ENCODE data around the gene EDIL3. TPM values are rescaled to one million over a fixed set of nuclear protein-coding genes. Genes with fewer than 3 reads are reported as not detected.

The EDIL3 gene
- total and polyA plus RNA-seq, 2 experiments from 2014 or later = 18.2 to 42.4 TPM

- DNase-seq (ENCODE audit: low spot score) = no peak
- Histone ChIP-seq H3K27me3 (no peaks in the 10 kb centered on the region), H3K9me2 (replicated peaks; ENCODE audit: insufficient read depth) (no peaks in the 10 kb centered on the region), H4K20me1 (ENCODE audit: insufficient read depth, poor library complexity, severe bottlenecking) (no peaks in the 10 kb centered on the region), H3K36me3 (replicated peaks; ENCODE audit: insufficient read depth, low read depth) (no peaks in the 10 kb centered on the region), H3K4me3 (no peak overlapping the region), H3K4me2 (no peak overlapping the region), H3K79me2 (no peaks in the 10 kb centered on the region), H3K9me3 (ENCODE audit: low read depth) (no peaks in the 10 kb centered on the region), H3K4me1 (ENCODE audit: insufficient read depth) (peaks cover 5% of the 10 kb centered on the region), H3K27ac (no peak overlapping the region), H2AFZ (no peak overlapping the region)
- 85% methylated on average over 1 of the region's 1 CpG for WGBS (ENCODE audit: low lambda C conversion rate, missing lambda C conversion rate)
- TF ChIP-seq EZH2phosphoT487 (IDR thresholded peaks at IDR 0.05; ENCODE audit: low read depth, severe bottlenecking, unreplicated experiment) = no peak
- TF ChIP-seq CTCF (IDR thresholded peaks at IDR 0.05; ENCODE audit: poor library complexity) = no peak
- no peak for TF ChIP-seq EZH2 (IDR thresholded peaks at IDR 0.05; ENCODE audit: borderline replicate concordance)
These were observed 78.1 kb downstream of the EDIL3 start for GRCh38 chr5:84306601-84307000.

- no peak for TF ChIP-seq CTCF (IDR thresholded peaks at IDR 0.05; ENCODE audit: poor library complexity)
- no peaks in the 10 kb centered on the region for H3K36me3 ChIP-seq (replicated peaks; ENCODE audit: insufficient read depth, low read depth)
- H3K27me3 ChIP-seq = no peaks in the 10 kb centered on the region
- H3K4me2 ChIP-seq = no peak overlapping the region
- DNase-seq (ENCODE audit: low spot score) = no peak
- no peak overlapping the region for H3K4me3 ChIP-seq
- peaks cover 5% of the 10 kb centered on the region for H3K4me1 ChIP-seq (ENCODE audit: insufficient read depth)
- no peaks in the 10 kb centered on the region for H3K9me3 ChIP-seq (ENCODE audit: low read depth)
- H3K27ac ChIP-seq = no peak overlapping the region
- no peak overlapping the region for H2AFZ ChIP-seq
- no peaks in the 10 kb centered on the region for H3K9me2 ChIP-seq (replicated peaks; ENCODE audit: insufficient read depth)
- H3K79me2 ChIP-seq = no peaks in the 10 kb centered on the region
- no peaks in the 10 kb centered on the region for H4K20me1 ChIP-seq (ENCODE audit: insufficient read depth, poor library complexity, severe bottlenecking)
These were observed 80.1 kb downstream of the EDIL3 start for GRCh38 chr5:84304599-84304998.

- H3K27ac ChIP-seq = no peak overlapping the region
- H3K4me3 ChIP-seq = no peak overlapping the region
- H2AFZ ChIP-seq = no peak overlapping the region
- WGBS (ENCODE audit: low lambda C conversion rate, missing lambda C conversion rate) = 94% methylated on average over 3 of the region's 3 CpGs
- no peak for DNase-seq (ENCODE audit: low spot score)
- H3K4me1 ChIP-seq (ENCODE audit: insufficient read depth) = peaks cover 5% of the 10 kb centered on the region
- no peaks in the 10 kb centered on the region for H3K27me3 ChIP-seq
- TF ChIP-seq CTCF (IDR thresholded peaks at IDR 0.05; ENCODE audit: poor library complexity) = no peak
- TF ChIP-seq EZH2phosphoT487 (IDR thresholded peaks at IDR 0.05; ENCODE audit: low read depth, severe bottlenecking, unreplicated experiment) = no peak
- TF ChIP-seq EZH2 (IDR thresholded peaks at IDR 0.05; ENCODE audit: borderline replicate concordance) = no peak
- no peaks in the 10 kb centered on the region for H3K79me2 ChIP-seq
- H3K9me2 ChIP-seq (replicated peaks; ENCODE audit: insufficient read depth) = no peaks in the 10 kb centered on the region
- H3K4me2 ChIP-seq = no peak overlapping the region
- no peaks in the 10 kb centered on the region for H4K20me1 ChIP-seq (ENCODE audit: insufficient read depth, poor library complexity, severe bottlenecking)
- H3K36me3 ChIP-seq (replicated peaks; ENCODE audit: insufficient read depth, low read depth) = no peaks in the 10 kb centered on the region
- H3K9me3 ChIP-seq (ENCODE audit: low read depth) = no peaks in the 10 kb centered on the region
These were observed 81.4 kb downstream of the EDIL3 start for GRCh38 chr5:84303315-84303714.

- Histone ChIP-seq H3K4me1 (ENCODE audit: insufficient read depth) (peaks cover 5% of the 10 kb centered on the region), H3K36me3 (replicated peaks; ENCODE audit: insufficient read depth, low read depth) (no peaks in the 10 kb centered on the region), H4K20me1 (ENCODE audit: insufficient read depth, poor library complexity, severe bottlenecking) (no peaks in the 10 kb centered on the region), H3K9me3 (ENCODE audit: low read depth) (no peaks in the 10 kb centered on the region), H2AFZ (no peak overlapping the region), H3K79me2 (no peaks in the 10 kb centered on the region), H3K4me3 (no peak overlapping the region), H3K9me2 (replicated peaks; ENCODE audit: insufficient read depth) (no peaks in the 10 kb centered on the region), H3K4me2 (no peak overlapping the region), H3K27ac (no peak overlapping the region), H3K27me3 (no peaks in the 10 kb centered on the region)
- TF ChIP-seq EZH2 (IDR thresholded peaks at IDR 0.05; ENCODE audit: borderline replicate concordance) = no peak
- no peak for TF ChIP-seq CTCF (IDR thresholded peaks at IDR 0.05; ENCODE audit: poor library complexity)
- no peak for TF ChIP-seq EZH2phosphoT487 (IDR thresholded peaks at IDR 0.05; ENCODE audit: low read depth, severe bottlenecking, unreplicated experiment)
- 64% methylated on average over 1 of the region's 1 CpG for WGBS (ENCODE audit: low lambda C conversion rate, missing lambda C conversion rate)
- no peak for DNase-seq (ENCODE audit: low spot score)
These were observed 83.1 kb downstream of the EDIL3 start for GRCh38 chr5:84301535-84301934.

All from hepatocyte (in vitro differentiated cells).